GM12801 (cell line): Measurements from ENCODE around the gene STARD13.

ENCODE experiments used
- TF ChIP-seq, protein P1 (sequence below): IDR thresholded peaks from one replicate; pipeline ENCODE4 v1.5.1; 2011; ENCODE audit warnings: control low read depth; ENCODE audit not compliant: insufficient read length; ENCODE audit errors: extremely low read depth

STARD13 gene

DNA sequence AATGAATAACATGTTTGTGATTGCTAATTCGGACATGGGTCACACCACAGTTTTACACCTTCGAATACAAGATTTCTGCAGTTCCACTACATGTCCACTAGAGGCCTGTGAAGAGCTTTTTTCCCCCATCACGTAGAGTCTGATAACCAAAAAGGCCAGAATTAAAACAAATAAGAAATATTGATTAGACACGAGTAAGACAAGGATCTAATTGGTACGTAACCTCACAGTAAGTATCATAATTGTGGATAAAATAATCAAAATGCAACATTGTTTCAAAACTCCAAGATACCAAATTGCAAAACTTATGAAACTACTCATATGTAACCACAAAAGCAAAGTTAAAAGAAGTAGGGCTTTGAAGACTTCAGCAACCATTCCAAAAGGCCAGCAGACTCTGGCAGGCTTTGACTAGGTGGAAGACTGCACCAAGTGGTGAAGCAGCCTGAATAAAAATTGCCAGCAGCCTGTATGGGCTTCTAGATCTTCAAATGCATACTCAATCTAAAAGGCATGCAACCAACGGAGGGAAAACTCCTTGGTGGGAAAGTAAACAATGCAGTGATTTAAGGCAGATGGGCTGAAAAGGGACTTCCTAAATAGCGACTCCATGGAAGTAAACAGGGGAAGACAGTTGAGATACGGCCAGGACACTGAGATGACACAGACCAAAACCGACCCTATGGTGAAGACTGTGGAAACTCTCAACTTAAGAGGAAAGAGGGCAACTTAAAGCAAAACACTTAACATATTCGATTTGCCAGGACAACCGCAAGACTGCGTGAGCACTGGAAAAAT, 56.7 kb downstream of the STARD13 start:
- TF ChIP-seq, protein P1, sequence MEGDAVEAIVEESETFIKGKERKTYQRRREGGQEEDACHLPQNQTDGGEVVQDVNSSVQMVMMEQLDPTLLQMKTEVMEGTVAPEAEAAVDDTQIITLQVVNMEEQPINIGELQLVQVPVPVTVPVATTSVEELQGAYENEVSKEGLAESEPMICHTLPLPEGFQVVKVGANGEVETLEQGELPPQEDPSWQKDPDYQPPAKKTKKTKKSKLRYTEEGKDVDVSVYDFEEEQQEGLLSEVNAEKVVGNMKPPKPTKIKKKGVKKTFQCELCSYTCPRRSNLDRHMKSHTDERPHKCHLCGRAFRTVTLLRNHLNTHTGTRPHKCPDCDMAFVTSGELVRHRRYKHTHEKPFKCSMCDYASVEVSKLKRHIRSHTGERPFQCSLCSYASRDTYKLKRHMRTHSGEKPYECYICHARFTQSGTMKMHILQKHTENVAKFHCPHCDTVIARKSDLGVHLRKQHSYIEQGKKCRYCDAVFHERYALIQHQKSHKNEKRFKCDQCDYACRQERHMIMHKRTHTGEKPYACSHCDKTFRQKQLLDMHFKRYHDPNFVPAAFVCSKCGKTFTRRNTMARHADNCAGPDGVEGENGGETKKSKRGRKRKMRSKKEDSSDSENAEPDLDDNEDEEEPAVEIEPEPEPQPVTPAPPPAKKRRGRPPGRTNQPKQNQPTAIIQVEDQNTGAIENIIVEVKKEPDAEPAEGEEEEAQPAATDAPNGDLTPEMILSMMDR: peak; percentile 57

DNA sequence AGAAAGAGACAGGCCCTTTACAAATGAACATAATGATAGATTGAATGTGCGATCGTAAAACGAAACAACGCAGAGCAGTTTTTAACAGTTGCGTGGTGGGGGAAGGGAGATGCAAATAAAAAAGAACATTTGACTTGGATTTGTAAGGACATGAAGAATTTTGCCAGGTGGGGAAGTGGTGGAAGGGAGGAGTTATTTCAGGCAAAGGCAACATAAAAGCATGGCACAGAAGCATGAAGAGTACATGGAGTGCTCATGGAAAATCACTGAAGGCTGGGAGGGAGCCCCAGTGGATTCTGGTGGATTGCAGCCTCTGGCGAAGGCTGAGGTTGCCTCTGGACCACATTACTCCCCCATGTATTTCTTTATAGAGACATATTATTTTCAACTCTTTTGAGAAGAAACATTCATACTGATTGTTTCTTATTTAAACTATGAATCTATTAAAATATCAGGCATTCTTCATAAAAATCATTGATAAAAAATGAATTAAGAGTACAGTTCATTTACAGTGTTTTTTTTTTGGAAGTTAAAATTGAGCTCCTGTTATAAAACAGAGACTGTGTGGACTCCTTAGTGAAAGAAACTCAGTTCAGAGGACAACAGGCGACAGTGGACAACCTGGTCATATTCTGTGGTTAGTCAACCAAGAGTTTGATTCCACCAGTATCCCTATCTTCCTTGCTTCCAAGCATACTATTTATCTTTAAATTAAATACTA, 57.5 kb downstream of the STARD13 start:
- TF ChIP-seq, protein P1: no peak

- TF ChIP-seq, protein P1: no peak
These were observed 60.9 kb downstream of the STARD13 start for GRCh38 chr13:33224686-33225085.

GRCh38 chr13:33224191-33224590, 61.4 kb downstream of the STARD13 start:
- TF ChIP-seq, protein P1: no peak

- TF ChIP-seq, protein P1: no peak
These were observed 65.6 kb downstream of the STARD13 start for GRCh38 chr13:33219926-33220325.

DNA sequence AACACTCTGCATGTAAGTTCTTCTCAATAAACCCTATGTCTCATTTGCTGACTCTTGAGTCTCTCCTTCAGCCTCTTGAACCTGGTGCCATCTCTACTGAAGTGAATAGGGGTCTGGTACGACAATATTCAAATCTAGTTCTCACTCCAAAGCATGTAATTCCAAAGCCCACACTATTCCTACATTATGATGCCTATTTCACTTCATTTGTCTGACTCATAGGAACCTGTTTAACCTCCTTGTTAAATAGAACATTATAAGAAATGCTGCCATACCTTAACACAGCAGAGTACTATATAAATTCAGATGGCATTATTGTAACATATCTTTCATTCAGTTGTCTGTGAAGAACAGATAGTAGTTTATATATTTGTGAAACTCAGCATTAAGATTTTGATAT, 67.1 kb downstream of the STARD13 start:
- TF ChIP-seq, protein P1: no peak

DNA sequence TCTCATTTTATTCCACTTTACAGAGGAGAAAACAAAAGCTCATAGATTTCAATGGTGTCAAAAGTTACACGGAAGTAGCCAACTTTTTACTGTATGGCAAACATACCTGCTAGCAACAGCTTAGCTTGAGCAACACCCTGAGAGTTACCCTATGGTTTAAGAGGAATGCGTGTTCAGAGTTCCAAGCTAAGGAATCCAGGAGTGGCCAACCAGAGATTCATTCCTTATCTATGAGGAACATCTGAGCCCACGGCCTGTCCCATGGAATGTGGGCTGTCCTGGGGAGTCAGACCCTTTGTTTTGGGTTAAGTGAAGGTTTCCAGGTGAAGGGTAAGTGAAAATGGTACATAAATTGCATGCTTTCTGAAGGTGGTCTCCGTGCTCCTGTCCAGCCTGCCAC, 67.5 kb downstream of the STARD13 start:
- TF ChIP-seq, protein P1: no peak
